ENCODE measurements around the gene MFSD8. TPM values are rescaled to one million over a fixed set of nuclear protein-coding genes. Genes with fewer than 3 reads are reported as not detected.

Gene MFSD8, protein sequence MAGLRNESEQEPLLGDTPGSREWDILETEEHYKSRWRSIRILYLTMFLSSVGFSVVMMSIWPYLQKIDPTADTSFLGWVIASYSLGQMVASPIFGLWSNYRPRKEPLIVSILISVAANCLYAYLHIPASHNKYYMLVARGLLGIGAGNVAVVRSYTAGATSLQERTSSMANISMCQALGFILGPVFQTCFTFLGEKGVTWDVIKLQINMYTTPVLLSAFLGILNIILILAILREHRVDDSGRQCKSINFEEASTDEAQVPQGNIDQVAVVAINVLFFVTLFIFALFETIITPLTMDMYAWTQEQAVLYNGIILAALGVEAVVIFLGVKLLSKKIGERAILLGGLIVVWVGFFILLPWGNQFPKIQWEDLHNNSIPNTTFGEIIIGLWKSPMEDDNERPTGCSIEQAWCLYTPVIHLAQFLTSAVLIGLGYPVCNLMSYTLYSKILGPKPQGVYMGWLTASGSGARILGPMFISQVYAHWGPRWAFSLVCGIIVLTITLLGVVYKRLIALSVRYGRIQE
- total RNA-seq: 38.1 and 42.4 TPM in 2 replicates

DNA sequence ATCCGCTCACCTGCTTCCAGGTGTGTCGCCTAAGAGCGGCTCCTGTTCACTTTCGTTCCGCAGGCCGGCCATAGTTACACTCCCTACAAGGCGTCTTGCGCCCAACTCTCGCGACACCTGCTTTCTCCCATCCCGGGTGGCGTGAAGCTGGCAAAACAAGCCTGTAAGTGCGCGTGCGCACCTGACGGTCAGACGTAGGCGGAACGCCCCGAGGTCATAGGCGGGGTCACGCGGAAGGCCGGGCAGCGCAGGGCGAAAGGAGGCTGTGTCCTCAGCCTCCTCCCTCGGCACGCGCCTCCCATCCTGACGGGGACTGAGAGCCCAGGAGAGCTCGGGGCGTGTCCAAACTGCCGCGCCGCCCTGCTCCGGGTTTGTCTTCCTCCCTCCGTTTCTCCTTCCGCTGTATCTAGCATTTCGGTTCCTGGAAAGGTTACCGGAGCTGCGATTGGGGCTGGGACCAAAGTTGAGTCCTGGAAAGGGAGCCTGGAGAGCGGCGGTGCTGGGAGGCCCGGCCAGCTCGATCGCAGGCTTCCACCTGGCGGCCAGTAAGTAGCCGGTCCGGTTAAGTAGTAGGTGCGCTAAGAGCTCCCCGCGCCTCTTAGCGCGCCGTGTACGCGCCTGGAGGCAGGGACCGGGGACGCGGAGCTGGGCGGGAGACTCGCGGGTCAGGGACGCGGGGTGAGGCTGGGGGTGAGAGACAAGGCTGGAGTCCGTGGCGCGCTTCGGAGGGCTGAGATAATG is at the start of gene MFSD8, which contains the start of gene ABHD18:
TSS of gene MFSD8 (minus strand) at position 112 of the 741 bp plus-strand sequence. CDS start at position 72, 40 bp downstream.
TSS of gene ABHD18 (plus strand) at position 345 of the 741 bp plus-strand sequence. CDS start 17,550 bp downstream, outside the sequence.

DNA sequence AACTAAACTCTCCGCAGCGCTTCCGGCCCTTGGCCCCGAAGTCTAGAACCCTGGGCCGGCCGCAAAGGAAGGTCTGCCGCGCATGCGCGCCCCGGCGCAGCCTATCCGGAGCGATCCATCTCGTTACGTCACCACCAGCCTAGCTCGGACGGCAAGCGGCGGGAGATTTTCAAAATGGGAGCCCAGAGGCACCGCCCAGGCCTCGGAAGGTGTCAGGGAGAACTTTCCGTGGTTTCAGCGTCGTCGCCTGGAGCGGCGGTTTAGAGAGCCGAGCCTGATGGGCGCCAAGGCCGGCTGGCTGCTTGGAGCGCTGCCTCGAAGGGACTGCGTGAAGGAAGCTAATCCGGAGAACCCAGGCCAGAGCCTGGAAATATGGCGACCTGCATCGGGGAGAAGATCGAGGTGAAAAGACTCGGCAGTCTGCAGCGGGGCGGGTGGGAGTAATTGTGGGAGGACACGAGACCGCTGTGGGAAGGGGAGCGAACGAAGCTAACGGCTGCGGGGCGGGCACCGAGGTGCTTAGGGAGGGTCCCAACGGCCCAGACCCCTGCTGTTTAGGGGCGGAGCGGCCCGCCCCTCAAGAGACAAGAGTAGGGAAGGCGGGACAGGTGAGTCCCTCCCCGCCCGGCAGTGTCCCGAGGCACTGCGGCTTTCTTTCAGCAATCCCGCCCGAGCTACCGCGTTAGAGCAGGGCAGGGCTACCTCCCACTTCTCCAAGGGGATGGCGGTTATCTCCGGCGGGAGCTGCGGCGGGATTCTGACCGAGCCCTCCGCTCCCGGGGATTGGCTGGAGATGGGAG is 84.0 kb downstream of the MFSD8 start, which contains the start of gene PLK4:
TSS of gene PLK4 (plus strand) at position 131 of the 800 bp plus-strand sequence. CDS start at position 373, 242 bp downstream.

Small RNA genes lying within 50 kb of the gene (small RNA-seq; reads per million reads assigned to genes)
- not detected for gene RNU6-583P

Other genes starting within 250 kb of the MFSD8 start
- gene SLC25A31, start 234.8 kb downstream of the MFSD8 start, total RNA-seq: not detected in 2 replicates
- 0.98 and 1.6 TPM in 2 replicates for gene HSPA4L, start 182.9 kb downstream of the MFSD8 start, total RNA-seq
- 4.2 and 6.3 TPM in 2 replicates for gene PLK4, start 84.3 kb downstream of the MFSD8 start, total RNA-seq
- 9.8 and 10.4 TPM in 2 replicates for gene ABHD18, start 233 bp upstream of the MFSD8 start, total RNA-seq
- gene LARP1B, start 96.1 kb upstream of the MFSD8 start, total RNA-seq: 20.4 and 23.9 TPM in 2 replicates

Data from placental epithelial cell (primary cell).